Fibroblast of mammary gland (primary cell): ENCODE data around the gene UFD1.

Experiments
- DNase-seq: peaks from one replicate; pipeline ENCODE4 v3.0.0-alpha.2; 2010; ENCODE audit warnings: low read depth
- H3K4me3 ChIP-seq: 2 replicates; pipeline ENCODE4 v1.5.1; 2011; ENCODE audit warnings: low read depth, mild to moderate bottlenecking, low read length, moderate library complexity; ENCODE audit not compliant: control insufficient read depth
- CTCF ChIP-seq: conservative IDR thresholded peaks from 2 replicates; pipeline ENCODE4 v1.5.1; 2011; ENCODE audit warnings: low read depth, low read length, inconsistent platforms; ENCODE audit not compliant: control insufficient read depth, insufficient read depth

The UFD1 gene

GRCh38 chr22:19460036-19460435, 19.0 kb downstream of the UFD1 start:
- no peak for TF ChIP-seq CTCF

DNA sequence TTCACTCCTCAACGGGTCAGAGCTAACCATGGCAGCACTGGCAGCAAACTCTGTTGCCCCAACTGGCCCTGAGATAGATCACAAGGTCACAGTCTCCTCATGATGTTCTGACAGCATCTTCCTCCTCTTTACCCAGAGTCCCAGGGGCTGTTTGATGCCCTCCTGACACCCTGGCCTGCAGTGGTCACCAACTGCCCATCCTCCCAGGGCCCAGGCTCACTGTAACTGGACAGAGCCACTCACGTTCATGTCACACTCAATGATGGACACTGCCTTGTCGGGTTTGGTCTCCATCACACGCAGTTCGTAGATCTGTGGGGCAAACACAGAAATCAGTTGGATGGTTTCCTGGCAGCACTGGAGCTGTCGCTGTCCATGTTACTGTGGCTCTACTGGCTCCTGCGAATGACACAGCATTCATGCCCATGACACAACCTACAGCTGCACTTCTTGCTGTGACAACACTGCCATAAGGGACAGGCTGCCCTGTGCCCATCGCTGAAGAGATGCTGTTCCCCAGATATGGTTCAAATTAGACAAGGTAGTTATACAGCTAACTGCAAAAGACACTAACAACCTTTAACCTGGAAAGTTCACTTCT, 21.1 kb downstream of the UFD1 start:
- TF ChIP-seq CTCF, result no peak
- H3K4me3 ChIP-seq, result no peak overlapping the region
- no peak for DNase-seq

More at GRCh38 chr22:19460036-19460435, 19.0 kb downstream of the UFD1 start:
- no peak overlapping the region for H3K4me3 ChIP-seq
- DNase-seq, result no peak

GRCh38 chr22:19456541-19456940, 22.5 kb downstream of the UFD1 start:
- no peak overlapping the region for H3K4me3 ChIP-seq
- no peak for DNase-seq
- TF ChIP-seq CTCF, result no peak

DNA sequence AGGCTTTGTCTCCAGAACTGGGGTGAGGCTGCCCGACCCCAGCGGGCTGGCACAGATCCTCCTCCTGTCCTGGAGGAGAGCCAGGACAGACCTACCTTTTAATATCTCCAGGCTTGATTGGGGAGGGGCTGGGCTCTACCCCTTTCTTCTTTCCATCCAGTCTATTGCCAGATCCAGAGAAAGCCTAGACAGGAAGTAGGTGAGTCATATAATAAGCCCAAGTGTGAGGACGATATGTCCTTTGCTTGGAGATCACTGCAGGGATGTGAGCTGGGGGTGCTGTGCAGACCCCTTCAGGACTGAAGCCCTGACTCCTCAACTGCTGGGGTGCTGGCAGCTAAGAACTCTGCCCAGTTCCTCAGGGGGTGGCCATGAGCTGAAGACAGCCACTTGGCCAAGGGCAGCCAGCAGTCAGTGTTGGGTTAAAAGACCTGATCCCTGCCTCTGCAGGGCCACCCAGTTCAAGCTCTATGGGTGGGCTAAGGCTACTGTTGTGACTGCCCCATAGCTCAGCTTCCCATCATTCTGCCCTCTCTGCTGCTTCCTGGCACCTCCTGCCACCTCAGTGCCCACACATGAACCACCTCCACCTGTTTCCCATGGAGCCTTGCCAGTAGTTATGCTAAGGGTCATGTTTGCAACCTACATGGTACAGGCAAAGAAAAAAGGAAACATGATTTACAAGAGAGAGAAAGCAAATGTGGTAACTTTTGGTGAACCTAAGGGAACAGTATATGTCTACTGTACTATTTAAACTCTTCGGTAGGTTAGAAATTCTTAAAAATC, 23.2 kb downstream of the UFD1 start:
- no peak for TF ChIP-seq CTCF
- peak; percentile 28 for DNase-seq
- H3K4me3 ChIP-seq, result no peak overlapping the region

- no peak for TF ChIP-seq CTCF
- DNase-seq, result no peak
- no peak overlapping the region for H3K4me3 ChIP-seq
These were observed 24.0 kb downstream of the UFD1 start for GRCh38 chr22:19455033-19455432.

GRCh38 chr22:19454156-19454555, 24.8 kb downstream of the UFD1 start:
- no peak overlapping the region for H3K4me3 ChIP-seq
- TF ChIP-seq CTCF, result no peak
- DNase-seq, result no peak
